HepG2 (cell line): ENCODE data around the gene AP2B1. TPM values are rescaled to one million over a fixed set of nuclear protein-coding genes. Genes with fewer than 3 reads are reported as not detected.

Experiments
- ATAC-seq: fragments of 200-7000 bp; cut with Tn5 transposase; 3 replicates; pipeline ENCODE4 v1.9.1; 2020; ENCODE audit warnings: mild to moderate bottlenecking, moderate library complexity
- BruUV-seq: library from RNA; stranded (reverse); fragments of 400-500 nt; replicated peaks from 2 replicates; lab custom pipeline; 2021; lab: Mats Ljungman, UMichigan
- CTCF ChIA-PET: fragments of 300-600 bp; formaldehyde crosslinking; extraction: SDS; loops from one replicate; lab custom pipeline; 2021; ENCODE audit warnings: low total read pairs, inconsistent platforms, low intra/inter-chr PET ratio; lab: Yijun Ruan, JAX
- POLR2A ChIA-PET: fragments of 350-600 bp; sonication (Branson Sonifier 250); formaldehyde crosslinking; loops from one replicate; lab custom pipeline; 2020; ENCODE audit warnings: antibody characterized with exemption, inconsistent platforms; lab: Yijun Ruan, JAX
- DNase-seq: peaks from one replicate; pipeline ENCODE4 v3.0.0-alpha.2; 2015; ENCODE audit warnings: low spot score
- FAIRE-seq: peaks from 3 replicates; lab custom pipeline; 2011; peaks lifted over from hg19 to GRCh38; lab: Jason Lieb, UNC
- H2AFZ ChIP-seq: one replicate; pipeline ENCODE4 v1.6.1; 2011; ENCODE audit warnings: low read length, inconsistent platforms
- H3K27ac ChIP-seq: fragments of 300-600 bp; 3 replicates; pipeline ENCODE4 v1.8.0; 2011; ENCODE audit warnings: mixed run types, mild to moderate bottlenecking, mixed read lengths, low read length, inconsistent platforms; ENCODE audit not compliant: insufficient read depth; ENCODE audit errors: extremely low read length
- H3K27me3 ChIP-seq, 2 experiments: fragments of 200-600 bp in 1 of 2; 2 replicates in 1 of 2; 3 replicates in 1 of 2; pipeline versions ENCODE4 v1.6.0 to v1.8.0; 2011; ENCODE audit warnings: low read length in 2 of 2, mild to moderate bottlenecking in 2 of 2, moderate library complexity in 2 of 2, inconsistent platforms in 1 of 2; ENCODE audit not compliant: insufficient read depth in 2 of 2, control insufficient read depth in 1 of 2
- H3K36me3 ChIP-seq, 2 experiments: fragments of 200-600 bp in 1 of 2; replicated peaks in 1 of 2; 2 replicates in 1 of 2; 3 replicates in 1 of 2; pipeline versions ENCODE4 v1.5.1 to v1.8.0; 2011; ENCODE audit warnings: low read length in 2 of 2, inconsistent platforms in 1 of 2; ENCODE audit not compliant: insufficient read depth in 2 of 2, control insufficient read depth in 1 of 2
- H3K4me1 ChIP-seq: 2 replicates; pipeline ENCODE4 v1.5.1; 2012; ENCODE audit warnings: low read length, inconsistent platforms; ENCODE audit not compliant: insufficient read depth
- H3K4me2 ChIP-seq: 2 replicates; pipeline ENCODE4 v1.6.0; 2011; ENCODE audit warnings: low read depth, low read length, inconsistent platforms
- H3K4me3 ChIP-seq, 3 experiments: fragments of 200-600 bp in 1 of 3; sonication (generic), shearing (Covaris generic) in 1 of 3; replicated peaks in 1 of 3; 2 replicates each; pipeline ENCODE4 v1.5.1; 2011 to 2016; ENCODE audit warnings: low read length in 3 of 3, inconsistent platforms in 2 of 3, low read depth in 2 of 3, mild to moderate bottlenecking in 2 of 3, control low read depth in 1 of 3, mixed read lengths in 1 of 3; ENCODE audit not compliant: insufficient read depth in 1 of 3
- H3K79me2 ChIP-seq: one replicate; pipeline ENCODE4 v1.6.1; 2011; ENCODE audit warnings: low read length, inconsistent platforms; ENCODE audit not compliant: insufficient read depth
- H3K9ac ChIP-seq: 2 replicates; pipeline ENCODE4 v1.6.0; 2011; ENCODE audit warnings: mild to moderate bottlenecking, low read depth, low read length, inconsistent platforms; ENCODE audit not compliant: insufficient read depth
- H3K9me3 ChIP-seq: 2 replicates; pipeline ENCODE4 v1.5.1; 2012; ENCODE audit warnings: mild to moderate bottlenecking, low read length
- H4K20me1 ChIP-seq: 2 replicates; pipeline ENCODE4 v1.6.0; 2011; ENCODE audit warnings: inconsistent platforms, mild to moderate bottlenecking, low read length, moderate library complexity; ENCODE audit not compliant: insufficient read depth
- KLF15 ChIP-seq: sonication (generic); formaldehyde crosslinking; IDR thresholded peaks from 2 replicates; pipeline ENCODE4 v1.8.1; 2023; ENCODE audit warnings: borderline replicate concordance, mild to moderate bottlenecking, inconsistent platforms, missing genetic modification reagents, mixed read lengths
- SMAD3 ChIP-seq: sonication (generic); formaldehyde crosslinking; IDR thresholded peaks from 2 replicates; pipeline ENCODE4 v1.4.0; 2020; ENCODE audit warnings: missing genetic modification reagents
- ZNF841 ChIP-seq: sonication (generic); formaldehyde crosslinking; IDR thresholded peaks from 2 replicates; pipeline ENCODE4 v1.8.1; 2023; ENCODE audit warnings: missing genetic modification reagents, borderline replicate concordance
- WGBS: methylation state at CpG from one replicate; pipeline ENCODE4 v1.1.6; 2017; ENCODE audit warnings: low lambda C conversion rate; 5-methylcytosine and 5-hydroxymethylcytosine counted together
- in situ Hi-C: cut with HindIII; loops from 2 replicates; pipeline ENCODE4 v1.10.0; 2017; ENCODE audit warnings: low pct_unique_long_range_greater_than_20kb; ENCODE audit not compliant: extremely low pct_ligation_motif_present
- intact Hi-C: fragments of 100-400 bp; cut with micrococcal nuclease; formaldehyde crosslinking; loops from one replicate; pipeline ENCODE4 v1.10.0; 2022; ENCODE audit not compliant: unreplicated experiment
- polyA plus RNA-seq, 8 experiments: library from polyadenylated mRNA; depleted of rRNA in 3 of 8; stranded (reverse) in 7 of 8; unstranded in 1 of 8; fragments of >200 nt; fragmentation: Illumina TruSeq in 4 of 8; extraction: Trizol in 4 of 8; gene quantifications; 2 replicates each; pipeline versions ENCODE4 v1.2.1 to v1.2.3, GENCODE V29; 2011 to 2016; ENCODE audit warnings: low read depth in 4 of 8, missing spikeins in 1 of 8, mixed read lengths in 1 of 8; ENCODE audit not compliant: insufficient read depth in 1 of 8
- total RNA-seq, 5 experiments: library from RNA; depleted of rRNA; stranded (reverse); fragments of >200 nt; fragmentation: Illumina TruSeq; extraction: Trizol; gene quantifications; 2 replicates each; pipeline ENCODE4 v1.2.3, GENCODE V29; 2016; ENCODE audit warnings: low read depth in 1 of 5
- TF ChIP-seq, protein P1 (sequence below): sonication (generic); formaldehyde crosslinking; IDR thresholded peaks from 2 replicates; pipeline ENCODE4 v1.4.0; 2020; ENCODE audit warnings: mild to moderate bottlenecking, missing genetic modification reagents
- TF ChIP-seq, protein P2 (sequence below): sonication (generic); formaldehyde crosslinking; IDR thresholded peaks from 2 replicates; pipeline ENCODE4 v1.5.0; 2020; ENCODE audit warnings: missing genetic modification reagents, mild to moderate bottlenecking, borderline replicate concordance
- TF ChIP-seq, protein P3 (sequence below): sonication (generic); formaldehyde crosslinking; IDR thresholded peaks from 2 replicates; pipeline ENCODE4 v1.5.1; 2020; ENCODE audit warnings: mild to moderate bottlenecking, missing genetic modification reagents, borderline replicate concordance
- TF ChIP-seq, protein P4 (sequence below): sonication (generic); formaldehyde crosslinking; IDR thresholded peaks from 2 replicates; pipeline ENCODE4 v1.4.0; 2020; ENCODE audit warnings: mild to moderate bottlenecking, missing genetic modification reagents

Gene AP2B1
- total and polyA plus RNA-seq, 2 of the 13 experiments (the other 11 are each of a cell fraction or from before 2014, with no cell fraction given): 23.8 to 71.3 TPM

DNA sequence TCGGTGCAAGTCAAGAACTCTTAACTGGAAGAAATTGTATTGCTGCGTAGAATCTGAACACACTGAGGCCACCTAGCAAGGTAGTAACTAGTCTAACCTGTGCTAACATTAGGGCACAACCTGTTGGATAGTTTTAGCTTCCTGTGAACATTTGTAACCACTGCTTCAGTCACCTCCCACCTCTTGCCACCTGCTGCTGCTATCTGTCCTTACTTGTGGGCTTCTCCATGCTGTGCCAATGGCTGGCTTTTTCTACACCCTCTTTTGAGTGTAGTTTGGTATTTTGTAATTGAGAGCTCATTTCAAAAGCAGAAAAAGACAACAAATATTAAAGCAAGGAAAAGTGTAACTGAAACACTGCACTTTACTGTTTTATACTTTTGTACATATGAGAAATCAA, 136.6 kb downstream of the AP2B1 start:
- no peak overlapping the region for H3K4me3 ChIP-seq
- H3K9ac ChIP-seq: no peak overlapping the region
- no peaks in the 10 kb centered on the region for H4K20me1 ChIP-seq
- ATAC-seq (no peak), FAIRE-seq (no peak), DNase-seq (no peak)
- no TSS peak for BruUV-seq
- intact Hi-C loops (no loop called here), in situ Hi-C loops (loop anchor here (25.0 kb wide), 1 partner anchor 89 kb away; the partner anchor contains the start of gene TAF15)
- 96% methylated on average over 2 of the region's 2 CpGs for WGBS
- no peaks in the 10 kb centered on the region for H3K79me2 ChIP-seq
- H3K9me3 ChIP-seq: no peaks in the 10 kb centered on the region
- H3K4me2 ChIP-seq: no peak overlapping the region
- no peaks in the 10 kb centered on the region for H3K27me3 ChIP-seq
- ChIA-PET POLR2A (no interaction called here), CTCF (no interaction called here)
- H2AFZ ChIP-seq: no peak overlapping the region
- peaks cover 10 to 42% of the 10 kb centered on the region in 2 experiments; a peak in 4 of 5 replicates for H3K36me3 ChIP-seq
- H3K27ac ChIP-seq: no peak overlapping the region
- H3K4me1 ChIP-seq: peaks cover 17% of the 10 kb centered on the region
- TF ChIP-seq, protein P1, sequence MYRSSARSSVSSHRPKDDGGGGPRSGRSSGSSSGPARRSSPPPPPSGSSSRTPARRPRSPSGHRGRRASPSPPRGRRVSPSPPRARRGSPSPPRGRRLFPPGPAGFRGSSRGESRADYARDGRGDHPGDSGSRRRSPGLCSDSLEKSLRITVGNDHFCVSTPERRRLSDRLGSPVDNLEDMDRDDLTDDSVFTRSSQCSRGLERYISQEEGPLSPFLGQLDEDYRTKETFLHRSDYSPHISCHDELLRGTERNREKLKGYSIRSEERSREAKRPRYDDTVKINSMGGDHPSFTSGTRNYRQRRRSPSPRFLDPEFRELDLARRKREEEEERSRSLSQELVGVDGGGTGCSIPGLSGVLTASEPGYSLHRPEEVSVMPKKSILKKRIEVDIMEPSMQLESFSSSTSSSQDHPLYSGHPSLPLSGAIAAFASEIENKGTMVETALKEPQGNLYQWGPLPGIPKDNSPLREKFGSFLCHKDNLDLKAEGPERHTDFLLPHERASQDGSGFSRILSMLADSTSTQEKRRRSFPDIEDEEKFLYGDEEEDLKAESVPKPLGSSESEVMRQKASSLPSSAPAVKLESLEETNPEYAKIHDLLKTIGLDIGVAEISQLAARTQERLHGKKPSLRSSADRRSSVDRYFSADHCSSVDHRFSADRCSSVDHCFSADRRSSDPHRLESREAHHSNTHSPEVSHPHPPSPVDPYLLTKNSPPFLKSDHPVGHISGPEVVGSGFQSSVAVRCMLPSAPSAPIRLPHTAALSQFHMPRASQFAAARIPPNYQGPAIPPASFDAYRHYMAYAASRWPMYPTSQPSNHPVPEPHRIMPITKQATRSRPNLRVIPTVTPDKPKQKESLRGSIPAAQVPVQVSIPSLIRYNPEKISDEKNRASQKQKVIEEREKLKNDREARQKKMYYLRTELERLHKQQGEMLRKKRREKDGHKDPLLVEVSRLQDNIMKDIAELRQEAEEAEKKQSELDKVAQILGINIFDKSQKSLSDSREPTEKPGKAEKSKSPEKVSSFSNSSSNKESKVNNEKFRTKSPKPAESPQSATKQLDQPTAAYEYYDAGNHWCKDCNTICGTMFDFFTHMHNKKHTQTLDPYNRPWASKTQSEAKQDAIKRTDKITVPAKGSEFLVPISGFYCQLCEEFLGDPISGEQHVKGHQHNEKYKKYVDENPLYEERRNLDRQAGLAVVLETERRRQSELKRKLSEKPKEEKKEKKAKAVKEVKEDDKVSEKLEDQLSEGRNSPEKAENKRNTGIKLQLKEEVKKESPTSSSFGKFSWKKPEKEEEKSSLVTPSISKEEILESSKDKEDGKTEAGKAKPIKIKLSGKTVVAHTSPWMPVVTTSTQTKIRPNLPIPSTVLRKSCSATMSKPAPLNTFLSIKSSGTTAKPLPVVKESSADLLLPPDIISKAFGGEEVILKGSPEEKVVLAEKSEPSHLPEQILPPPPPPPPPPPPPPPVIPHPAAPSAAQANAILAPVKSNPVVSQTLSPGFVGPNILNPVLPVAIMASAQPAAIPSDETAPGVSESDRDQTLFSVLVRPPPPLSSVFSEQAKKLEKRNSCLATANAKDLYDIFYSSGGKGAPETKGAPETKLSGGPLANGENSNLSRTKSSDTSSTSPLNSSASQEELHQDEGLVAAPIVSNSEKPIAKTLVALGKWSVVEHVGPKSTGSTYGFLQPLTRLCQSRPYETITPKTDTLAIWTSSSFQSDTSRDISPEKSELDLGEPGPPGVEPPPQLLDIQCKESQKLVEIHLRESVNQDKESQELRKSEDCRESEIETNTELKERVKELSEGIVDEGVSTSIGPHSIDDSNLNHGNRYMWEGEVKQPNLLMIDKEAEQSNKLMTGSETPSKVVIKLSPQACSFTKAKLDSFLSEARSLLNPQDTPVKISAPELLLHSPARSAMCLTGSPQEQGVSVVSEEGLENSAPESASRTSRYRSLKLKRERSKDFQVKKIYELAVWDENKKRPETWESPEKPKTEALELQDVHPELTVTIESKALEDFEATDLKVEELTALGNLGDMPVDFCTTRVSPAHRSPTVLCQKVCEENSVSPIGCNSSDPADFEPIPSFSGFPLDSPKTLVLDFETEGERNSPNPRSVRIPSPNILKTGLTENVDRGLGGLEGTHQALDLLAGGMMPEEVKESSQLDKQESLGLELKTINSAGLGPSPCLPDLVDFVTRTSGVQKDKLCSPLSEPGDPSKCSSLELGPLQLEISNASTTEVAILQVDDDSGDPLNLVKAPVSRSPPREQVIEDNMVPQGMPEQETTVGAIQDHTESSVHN (CRISPR knock-in tag): no peak
- no peak for TF ChIP-seq KLF15 (CRISPR knock-in tag)
- TF ChIP-seq, protein P2, sequence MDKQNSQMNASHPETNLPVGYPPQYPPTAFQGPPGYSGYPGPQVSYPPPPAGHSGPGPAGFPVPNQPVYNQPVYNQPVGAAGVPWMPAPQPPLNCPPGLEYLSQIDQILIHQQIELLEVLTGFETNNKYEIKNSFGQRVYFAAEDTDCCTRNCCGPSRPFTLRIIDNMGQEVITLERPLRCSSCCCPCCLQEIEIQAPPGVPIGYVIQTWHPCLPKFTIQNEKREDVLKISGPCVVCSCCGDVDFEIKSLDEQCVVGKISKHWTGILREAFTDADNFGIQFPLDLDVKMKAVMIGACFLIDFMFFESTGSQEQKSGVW (CRISPR knock-in tag): no peak
- TF ChIP-seq, protein P3, sequence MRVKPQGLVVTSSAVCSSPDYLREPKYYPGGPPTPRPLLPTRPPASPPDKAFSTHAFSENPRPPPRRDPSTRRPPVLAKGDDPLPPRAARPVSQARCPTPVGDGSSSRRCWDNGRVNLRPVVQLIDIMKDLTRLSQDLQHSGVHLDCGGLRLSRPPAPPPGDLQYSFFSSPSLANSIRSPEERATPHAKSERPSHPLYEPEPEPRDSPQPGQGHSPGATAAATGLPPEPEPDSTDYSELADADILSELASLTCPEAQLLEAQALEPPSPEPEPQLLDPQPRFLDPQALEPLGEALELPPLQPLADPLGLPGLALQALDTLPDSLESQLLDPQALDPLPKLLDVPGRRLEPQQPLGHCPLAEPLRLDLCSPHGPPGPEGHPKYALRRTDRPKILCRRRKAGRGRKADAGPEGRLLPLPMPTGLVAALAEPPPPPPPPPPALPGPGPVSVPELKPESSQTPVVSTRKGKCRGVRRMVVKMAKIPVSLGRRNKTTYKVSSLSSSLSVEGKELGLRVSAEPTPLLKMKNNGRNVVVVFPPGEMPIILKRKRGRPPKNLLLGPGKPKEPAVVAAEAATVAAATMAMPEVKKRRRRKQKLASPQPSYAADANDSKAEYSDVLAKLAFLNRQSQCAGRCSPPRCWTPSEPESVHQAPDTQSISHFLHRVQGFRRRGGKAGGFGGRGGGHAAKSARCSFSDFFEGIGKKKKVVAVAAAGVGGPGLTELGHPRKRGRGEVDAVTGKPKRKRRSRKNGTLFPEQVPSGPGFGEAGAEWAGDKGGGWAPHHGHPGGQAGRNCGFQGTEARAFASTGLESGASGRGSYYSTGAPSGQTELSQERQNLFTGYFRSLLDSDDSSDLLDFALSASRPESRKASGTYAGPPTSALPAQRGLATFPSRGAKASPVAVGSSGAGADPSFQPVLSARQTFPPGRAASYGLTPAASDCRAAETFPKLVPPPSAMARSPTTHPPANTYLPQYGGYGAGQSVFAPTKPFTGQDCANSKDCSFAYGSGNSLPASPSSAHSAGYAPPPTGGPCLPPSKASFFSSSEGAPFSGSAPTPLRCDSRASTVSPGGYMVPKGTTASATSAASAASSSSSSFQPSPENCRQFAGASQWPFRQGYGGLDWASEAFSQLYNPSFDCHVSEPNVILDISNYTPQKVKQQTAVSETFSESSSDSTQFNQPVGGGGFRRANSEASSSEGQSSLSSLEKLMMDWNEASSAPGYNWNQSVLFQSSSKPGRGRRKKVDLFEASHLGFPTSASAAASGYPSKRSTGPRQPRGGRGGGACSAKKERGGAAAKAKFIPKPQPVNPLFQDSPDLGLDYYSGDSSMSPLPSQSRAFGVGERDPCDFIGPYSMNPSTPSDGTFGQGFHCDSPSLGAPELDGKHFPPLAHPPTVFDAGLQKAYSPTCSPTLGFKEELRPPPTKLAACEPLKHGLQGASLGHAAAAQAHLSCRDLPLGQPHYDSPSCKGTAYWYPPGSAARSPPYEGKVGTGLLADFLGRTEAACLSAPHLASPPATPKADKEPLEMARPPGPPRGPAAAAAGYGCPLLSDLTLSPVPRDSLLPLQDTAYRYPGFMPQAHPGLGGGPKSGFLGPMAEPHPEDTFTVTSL (CRISPR knock-in tag): no peak
- TF ChIP-seq SMAD3: no peak
- TF ChIP-seq, protein P4, sequence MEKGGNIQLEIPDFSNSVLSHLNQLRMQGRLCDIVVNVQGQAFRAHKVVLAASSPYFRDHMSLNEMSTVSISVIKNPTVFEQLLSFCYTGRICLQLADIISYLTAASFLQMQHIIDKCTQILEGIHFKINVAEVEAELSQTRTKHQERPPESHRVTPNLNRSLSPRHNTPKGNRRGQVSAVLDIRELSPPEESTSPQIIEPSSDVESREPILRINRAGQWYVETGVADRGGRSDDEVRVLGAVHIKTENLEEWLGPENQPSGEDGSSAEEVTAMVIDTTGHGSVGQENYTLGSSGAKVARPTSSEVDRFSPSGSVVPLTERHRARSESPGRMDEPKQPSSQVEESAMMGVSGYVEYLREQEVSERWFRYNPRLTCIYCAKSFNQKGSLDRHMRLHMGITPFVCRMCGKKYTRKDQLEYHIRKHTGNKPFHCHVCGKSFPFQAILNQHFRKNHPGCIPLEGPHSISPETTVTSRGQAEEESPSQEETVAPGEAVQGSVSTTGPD: no peak
- no peak for TF ChIP-seq ZNF841 (CRISPR knock-in tag)
